ENCODE results near the gene SLC9A1.

DNA sequence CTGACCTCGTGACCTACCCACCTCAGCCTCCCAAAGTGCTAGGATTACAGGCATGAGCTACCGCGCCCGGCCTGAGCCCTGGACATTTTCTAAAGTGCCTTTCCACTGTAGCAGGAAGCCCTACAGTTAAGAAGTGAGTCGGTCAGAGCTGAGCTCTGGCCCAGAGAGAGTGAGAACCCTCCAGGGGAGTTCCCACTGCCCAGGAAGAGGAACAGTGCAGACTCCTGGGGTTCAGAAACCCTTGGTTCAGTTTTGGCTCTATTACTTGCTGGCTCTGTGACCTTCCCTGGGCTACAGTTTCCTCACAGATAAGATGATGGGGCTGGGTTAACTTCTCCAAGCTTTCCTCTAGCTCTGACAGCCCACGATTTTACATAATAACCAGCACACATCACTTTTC lies 20.9 kb downstream of the SLC9A1 start:
- no peak for TF ChIP-seq EZH2 (IDR thresholded peaks at IDR 0.05; ENCODE audit: borderline replicate concordance, low read depth, low read length, severe bottlenecking)
- no peak for TF ChIP-seq CTCF (IDR thresholded peaks at IDR 0.05; ENCODE audit: borderline replicate concordance, extremely low read depth, low read length, poor library complexity, severe bottlenecking)

All from DND-41 (cell line).